Measurements from ENCODE around the gene UTP25.

DNA sequence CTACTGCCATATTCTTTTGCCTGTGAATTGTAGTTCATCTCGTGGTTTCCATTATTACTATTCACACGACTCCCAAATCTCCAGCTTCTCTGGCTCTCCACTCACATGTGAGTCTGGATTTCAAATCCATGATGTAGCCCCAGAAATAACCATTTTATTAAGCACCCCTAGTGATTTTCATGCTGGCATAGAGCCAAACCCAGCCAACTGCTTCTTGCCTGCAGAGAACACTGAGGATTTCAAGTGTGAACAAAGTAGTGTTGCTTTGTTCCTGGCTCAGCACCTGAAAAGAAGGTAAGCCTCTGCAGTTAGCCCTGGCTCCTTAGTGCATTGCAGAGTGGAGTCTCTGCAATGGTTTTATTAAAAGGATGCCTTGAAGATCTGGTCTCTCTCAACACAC lies 25.9 kb downstream of the UTP25 start:
- TF ChIP-seq, protein P1, sequence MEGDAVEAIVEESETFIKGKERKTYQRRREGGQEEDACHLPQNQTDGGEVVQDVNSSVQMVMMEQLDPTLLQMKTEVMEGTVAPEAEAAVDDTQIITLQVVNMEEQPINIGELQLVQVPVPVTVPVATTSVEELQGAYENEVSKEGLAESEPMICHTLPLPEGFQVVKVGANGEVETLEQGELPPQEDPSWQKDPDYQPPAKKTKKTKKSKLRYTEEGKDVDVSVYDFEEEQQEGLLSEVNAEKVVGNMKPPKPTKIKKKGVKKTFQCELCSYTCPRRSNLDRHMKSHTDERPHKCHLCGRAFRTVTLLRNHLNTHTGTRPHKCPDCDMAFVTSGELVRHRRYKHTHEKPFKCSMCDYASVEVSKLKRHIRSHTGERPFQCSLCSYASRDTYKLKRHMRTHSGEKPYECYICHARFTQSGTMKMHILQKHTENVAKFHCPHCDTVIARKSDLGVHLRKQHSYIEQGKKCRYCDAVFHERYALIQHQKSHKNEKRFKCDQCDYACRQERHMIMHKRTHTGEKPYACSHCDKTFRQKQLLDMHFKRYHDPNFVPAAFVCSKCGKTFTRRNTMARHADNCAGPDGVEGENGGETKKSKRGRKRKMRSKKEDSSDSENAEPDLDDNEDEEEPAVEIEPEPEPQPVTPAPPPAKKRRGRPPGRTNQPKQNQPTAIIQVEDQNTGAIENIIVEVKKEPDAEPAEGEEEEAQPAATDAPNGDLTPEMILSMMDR (IDR thresholded peaks at IDR 0.05), result no peak
- TF ChIP-seq EP300 (IDR thresholded peaks at IDR 0.05), result no peak

All from tibial nerve (tissue), 4 donors.